ENCODE data around the gene STAT2.
A peak's percentile ranks its signal among the peaks of the same experiment; 100 is the strongest.
"Not testable (repeated sequence)": the region's sequence is repeated elsewhere in the genome, so short reads cannot be mapped to it uniquely, and the experiment has no call there.

The STAT2 gene

GRCh38 chr12:56362130-56363059 lies 2.5 kb upstream of the STAT2 start, which contains the start of gene APOF:
Gene APOF, minus strand, starts transcription at chr12:56362857. Its CDS starts 112 bp downstream, at chr12:56362745.
- DNase-seq (ENCODE audit: low spot score), result no peak

GRCh38 chr12:56361487-56362129 lies 1.7 kb upstream of the STAT2 start:
- no peak for DNase-seq (ENCODE audit: low spot score)

GRCh38 chr12:56358836-56359532 lies 923 bp downstream of the STAT2 start:
- DNase-seq (ENCODE audit: low spot score), result no peak

- no peak for DNase-seq (ENCODE audit: low spot score)
These were observed 8.6 kb downstream of the STAT2 start for GRCh38 chr12:56351325-56351724.

- DNase-seq (ENCODE audit: low spot score), result no peak
These were observed 9.2 kb downstream of the STAT2 start for GRCh38 chr12:56350662-56351061.

GRCh38 chr12:56348776-56349175 lies 11.1 kb downstream of the STAT2 start:
- DNase-seq (ENCODE audit: low spot score), result no peak

GRCh38 chr12:56347255-56347654 lies 12.7 kb downstream of the STAT2 start:
- DNase-seq (ENCODE audit: low spot score), result not testable (repeated sequence)

- DNase-seq (ENCODE audit: low spot score), result no peak
These were observed 13.2 kb downstream of the STAT2 start for GRCh38 chr12:56346675-56347074.

- DNase-seq (ENCODE audit: low spot score), result not testable (repeated sequence)
These were observed 17.6 kb downstream of the STAT2 start for GRCh38 chr12:56342290-56342689.

- DNase-seq (ENCODE audit: low spot score), result no peak
These were observed 18.3 kb downstream of the STAT2 start for GRCh38 chr12:56341616-56342015.

- DNase-seq (ENCODE audit: low spot score), result no peak
These were observed 20.8 kb downstream of the STAT2 start for GRCh38 chr12:56339158-56339422.

GRCh38 chr12:56338308-56339157 lies 21.4 kb downstream of the STAT2 start, which contains the start of gene IL23A:
Gene IL23A, plus strand, starts transcription at chr12:56338884. Its CDS starts 161 bp downstream, at chr12:56339045.
- DNase-seq (ENCODE audit: low spot score), result no peak

- DNase-seq (ENCODE audit: low spot score), result no peak
These were observed 22.1 kb downstream of the STAT2 start for GRCh38 chr12:56337753-56338251.

- no peak for DNase-seq (ENCODE audit: low spot score)
These were observed 23.3 kb downstream of the STAT2 start for GRCh38 chr12:56336361-56337167.

GRCh38 chr12:56335527-56335926 lies 24.4 kb downstream of the STAT2 start:
- DNase-seq (ENCODE audit: low spot score), result not testable (repeated sequence)

- no peak for DNase-seq (ENCODE audit: low spot score)
These were observed 25.5 kb downstream of the STAT2 start for GRCh38 chr12:56334490-56334793.

- DNase-seq (ENCODE audit: low spot score), result peak; percentile 98
These were observed 26.0 kb downstream of the STAT2 start, which contains the start of gene PAN2 for GRCh38 chr12:56333679-56334489. Gene PAN2, minus strand, starts transcription at chr12:56334000. Its CDS starts 906 bp downstream, at chr12:56333094.

GRCh38 chr12:56333197-56333678 lies 26.7 kb downstream of the STAT2 start:
- peak; percentile 47 for DNase-seq (ENCODE audit: low spot score)

- no peak for DNase-seq (ENCODE audit: low spot score)
These were observed 27.3 kb downstream of the STAT2 start for GRCh38 chr12:56332512-56333196.
